22Rv1 (cell line): ENCODE results near the gene SMURF2.

Source experiments
- CTCF ChIP-seq: fragments of 450-650 bp; IDR thresholded peaks from 2 replicates; pipeline ENCODE4 v1.5.1; 2017; ENCODE audit warnings: mild to moderate bottlenecking
- ZFX ChIP-seq: fragments of 450-650 bp; IDR thresholded peaks from 2 replicates; pipeline ENCODE4 v1.6.1; 2017; ENCODE audit warnings: antibody characterized with exemption, borderline replicate concordance

DNA sequence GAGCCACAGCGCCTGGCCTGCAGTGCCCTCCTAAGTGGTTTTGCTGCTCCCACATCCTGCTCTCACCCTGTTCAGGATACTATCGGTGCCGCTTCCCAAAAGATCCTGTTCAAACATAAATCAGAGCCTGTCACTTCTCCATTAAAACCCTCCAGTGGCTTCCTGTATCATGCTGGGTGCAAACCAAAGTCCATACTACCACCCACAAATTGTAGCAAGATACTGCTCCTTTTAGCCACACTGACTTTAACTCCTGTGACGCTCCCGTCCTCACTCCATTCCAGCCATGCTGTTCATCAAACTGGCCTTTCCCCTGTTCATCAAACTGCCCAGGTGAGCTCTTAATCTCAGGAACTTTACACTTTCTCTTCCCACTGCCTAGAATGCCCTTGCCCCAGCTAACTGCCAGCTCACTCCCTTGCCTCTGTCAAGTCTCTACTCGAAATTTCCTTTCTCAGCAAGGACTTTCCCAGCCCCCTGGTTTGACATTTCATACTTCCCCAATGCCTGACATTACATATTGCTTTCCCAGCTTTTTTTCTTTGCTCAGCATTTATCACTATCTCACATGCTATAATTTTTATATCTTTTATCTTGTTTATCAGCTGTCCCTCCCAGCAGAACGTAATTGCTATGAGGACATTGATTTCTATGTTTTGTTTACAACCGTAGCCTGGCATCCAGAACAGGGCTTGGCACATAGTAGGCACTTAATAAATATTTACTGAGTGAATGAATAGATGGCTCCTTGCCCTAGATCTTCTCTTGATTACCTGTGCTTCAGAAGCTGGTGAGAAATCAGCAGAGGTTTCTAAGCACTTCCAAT, 44.3 kb upstream of the SMURF2 start:
- TF ChIP-seq CTCF (no peak), ZFX (no peak)
